Smooth muscle cell (in vitro differentiated cells): ENCODE data around the gene RPS6KA4. TPM values are rescaled to one million over a fixed set of nuclear protein-coding genes. Genes with fewer than 3 reads are reported as not detected.

Experiments
- DNase-seq: peaks from one replicate; lab custom pipeline; 2025; ENCODE audit not compliant: unreplicated experiment; lab: John Stamatoyannopoulos, UW
- H2AFZ ChIP-seq: fragments of 200-600 bp; sonication (generic); 2 replicates; pipeline ENCODE4 v1.6.0; 2016; ENCODE audit warnings: antibody characterized with exemption, low read depth, mild to moderate bottlenecking
- H3F3A ChIP-seq: fragments of 200-600 bp; sonication (generic); 2 replicates; pipeline ENCODE4 v1.6.0; 2017; ENCODE audit warnings: antibody characterized with exemption, low read depth
- H3K27ac ChIP-seq: fragments of 200-600 bp; sonication (generic); 2 replicates; pipeline ENCODE4 v1.5.1; 2016; ENCODE audit warnings: low read depth, mild to moderate bottlenecking
- H3K27me3 ChIP-seq: fragments of 200-600 bp; sonication (generic); 2 replicates; pipeline ENCODE4 v1.6.1; 2016; ENCODE audit warnings: low read depth, mild to moderate bottlenecking
- H3K36me3 ChIP-seq: fragments of 200-600 bp; sonication (generic); 2 replicates; pipeline ENCODE4 v1.5.1; 2016; ENCODE audit warnings: low read depth
- H3K4me1 ChIP-seq: fragments of 200-600 bp; sonication (generic); 2 replicates; pipeline ENCODE4 v1.5.1; 2016; ENCODE audit warnings: low read depth
- H3K4me2 ChIP-seq: fragments of 200-600 bp; sonication (generic); 2 replicates; pipeline ENCODE4 v1.6.0; 2016; ENCODE audit warnings: mild to moderate bottlenecking
- H3K4me3 ChIP-seq: fragments of 200-600 bp; sonication (generic); 2 replicates; pipeline ENCODE4 v1.5.1; 2016; ENCODE audit warnings: mild to moderate bottlenecking
- H3K79me2 ChIP-seq: fragments of 200-600 bp; sonication (generic); 2 replicates; pipeline ENCODE4 v1.6.0; 2016; ENCODE audit warnings: low read depth, mild to moderate bottlenecking
- H3K9ac ChIP-seq: fragments of 200-600 bp; sonication (generic); 2 replicates; pipeline ENCODE4 v1.6.0; 2016; ENCODE audit warnings: low read depth
- H3K9me3 ChIP-seq: fragments of 200-600 bp; sonication (generic); replicated peaks from 2 replicates; pipeline ENCODE4 v1.5.1; 2016; ENCODE audit warnings: low read depth
- H4K20me1 ChIP-seq: fragments of 200-600 bp; sonication (generic); 2 replicates; pipeline ENCODE4 v1.6.0; 2016; ENCODE audit warnings: low read depth
- CTCF ChIP-seq: fragments of 200-600 bp; sonication (generic); IDR thresholded peaks from 2 replicates; pipeline ENCODE4 v1.5.1; 2017; ENCODE audit warnings: borderline replicate concordance, mild to moderate bottlenecking, antibody characterized with exemption; ENCODE audit not compliant: insufficient read depth, poor library complexity, severe bottlenecking
- WGBS: methylation state at CpG from one replicate; pipeline ENCODE4 v1.1.7; 2016; ENCODE audit warnings: low lambda C conversion rate; 5-methylcytosine and 5-hydroxymethylcytosine counted together
- polyA plus RNA-seq: library from polyadenylated mRNA; unstranded; fragments of >200 nt; fragmentation: Nextera tagmentation; extraction: Ambion mirVana; gene quantifications from 2 replicates; pipeline ENCODE4 v1.2.1, GENCODE V29; 2016
- total RNA-seq: library from RNA; depleted of rRNA; stranded (reverse); fragments of >200 nt; gene quantifications from 2 replicates; pipeline ENCODE4 v1.2.3, GENCODE V29; 2014

The RPS6KA4 gene
- total and polyA plus RNA-seq, 2 experiments from 2014 or later, result 21.8 to 40.0 TPM

DNA sequence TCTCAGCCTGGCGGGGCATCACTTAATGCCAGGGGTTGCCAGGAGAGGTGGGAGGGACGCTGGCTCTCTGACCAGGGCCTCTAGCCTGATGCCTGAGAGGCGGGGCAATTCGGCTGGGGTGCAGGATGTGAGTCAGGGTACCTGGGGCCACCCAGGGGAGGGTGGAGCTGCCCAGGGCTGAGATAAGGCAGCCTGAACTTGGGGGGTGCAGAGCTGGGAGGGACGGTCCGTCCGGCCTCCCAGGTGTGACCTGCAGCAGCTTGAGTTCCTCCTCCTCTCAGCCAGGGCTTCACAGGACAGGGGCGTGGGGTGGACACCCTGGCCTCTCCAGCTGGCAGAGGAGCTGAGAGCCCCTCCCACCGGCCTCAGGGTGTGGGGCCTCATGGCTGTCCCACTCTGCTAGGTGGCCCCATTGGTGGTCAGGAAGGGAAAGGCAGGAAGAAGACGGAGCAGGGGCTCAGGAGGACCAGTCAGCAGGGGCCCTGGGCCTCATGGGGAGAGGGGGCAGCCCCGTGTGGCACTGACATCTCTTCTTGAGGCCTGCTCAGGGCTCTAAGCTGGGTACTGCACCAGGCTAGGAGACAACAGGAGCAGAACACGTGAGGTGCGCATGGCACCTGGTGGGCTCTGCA, 942 bp upstream of the RPS6KA4 start:
- no peak overlapping the region for H2AFZ ChIP-seq
- WGBS, result 61% methylated on average over 13 of the region's 13 CpGs
- no peaks in the 10 kb centered on the region for H3K27me3 ChIP-seq
- no peaks in the 10 kb centered on the region for H3K9me3 ChIP-seq
- peak overlapping the region; percentile 91 for H3K9ac ChIP-seq
- DNase-seq, result no peak
- peaks cover 13% of the 10 kb centered on the region for H4K20me1 ChIP-seq
- peaks cover 8% of the 10 kb centered on the region for H3F3A ChIP-seq
- H3K4me2 ChIP-seq, result peak overlapping the region; percentile 96
- H3K27ac ChIP-seq, result peak overlapping the region; percentile 93
- H3K4me3 ChIP-seq, result peak overlapping the region; percentile 82
- H3K79me2 ChIP-seq, result peaks cover 12% of the 10 kb centered on the region
- TF ChIP-seq CTCF, result no peak
- no peaks in the 10 kb centered on the region for H3K36me3 ChIP-seq
- H3K4me1 ChIP-seq, result peaks cover 22% of the 10 kb centered on the region

DNA sequence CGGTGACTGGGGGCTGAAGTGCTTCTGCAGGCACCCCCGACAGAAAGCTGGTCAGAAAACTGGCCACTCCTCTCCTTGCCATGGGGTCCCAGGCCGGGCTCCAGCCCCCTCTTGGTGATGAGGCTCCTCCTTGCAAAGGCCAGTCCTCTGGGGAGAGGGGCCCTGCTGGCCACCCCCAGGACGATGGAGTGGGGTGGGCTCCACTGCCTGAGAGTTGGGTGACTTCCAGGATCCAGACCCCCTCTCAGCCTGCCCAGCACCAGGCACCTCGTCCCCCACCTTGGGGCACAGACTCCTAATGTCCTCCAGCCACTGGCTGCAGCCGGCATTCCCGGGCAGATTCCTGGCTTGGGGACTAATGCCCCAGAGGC, 441 bp upstream of the RPS6KA4 start:
- no peak for DNase-seq
- Histone ChIP-seq H2AFZ (peak overlapping the region; percentile 84), H3K36me3 (no peaks in the 10 kb centered on the region), H3K4me1 (peaks cover 22% of the 10 kb centered on the region), H3K79me2 (peaks cover 12% of the 10 kb centered on the region), H3K4me2 (peak overlapping the region; percentile 96), H3K9ac (peak overlapping the region; percentile 91), H4K20me1 (peaks cover 13% of the 10 kb centered on the region), H3K27me3 (no peaks in the 10 kb centered on the region), H3F3A (peaks cover 8% of the 10 kb centered on the region), H3K4me3 (peak overlapping the region; percentile 82), H3K9me3 (no peaks in the 10 kb centered on the region), H3K27ac (peak overlapping the region; percentile 93)
- TF ChIP-seq CTCF, result no peak
- 31% methylated on average over 7 of the region's 7 CpGs for WGBS

DNA sequence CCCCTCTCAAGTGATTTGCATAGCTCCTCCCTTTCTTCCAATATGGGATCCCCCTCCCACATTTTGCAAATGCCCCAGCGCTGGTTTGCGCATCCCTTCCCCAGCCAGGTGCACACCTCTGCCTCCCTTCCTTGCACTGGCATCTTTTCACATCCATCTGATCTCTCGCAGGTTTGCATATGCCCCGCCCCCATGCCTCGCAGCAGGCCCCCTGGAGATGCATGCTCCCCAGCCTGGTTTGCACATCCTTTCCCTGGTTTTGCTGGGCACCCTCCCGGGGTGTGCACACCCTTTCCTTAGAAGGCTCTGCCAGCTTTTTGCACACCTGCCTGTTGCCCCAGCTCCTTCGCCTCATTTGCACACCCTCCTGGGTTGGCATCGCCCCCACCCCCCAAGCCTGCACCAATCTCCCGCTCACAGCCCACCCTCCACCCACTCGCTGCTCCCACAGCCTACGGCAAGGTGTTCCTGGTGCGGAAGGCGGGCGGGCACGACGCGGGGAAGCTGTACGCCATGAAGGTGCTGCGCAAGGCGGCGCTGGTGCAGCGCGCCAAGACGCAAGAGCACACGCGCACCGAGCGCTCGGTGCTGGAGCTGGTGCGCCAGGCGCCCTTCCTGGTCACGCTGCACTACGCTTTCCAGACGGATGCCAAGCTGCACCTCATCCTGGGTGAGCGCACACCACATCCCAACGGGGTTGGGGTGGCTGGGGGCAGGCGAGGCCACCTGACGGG, 917 bp downstream of the RPS6KA4 start:
- Histone ChIP-seq H3K27ac (no peak overlapping the region), H3F3A (peaks cover 8% of the 10 kb centered on the region), H3K79me2 (peaks cover 12% of the 10 kb centered on the region), H3K27me3 (no peaks in the 10 kb centered on the region), H3K4me2 (peak overlapping the region; percentile 96), H3K9me3 (no peaks in the 10 kb centered on the region), H3K4me3 (peak overlapping the region; percentile 82), H4K20me1 (peaks cover 13% of the 10 kb centered on the region), H3K9ac (peak overlapping the region; percentile 91), H3K4me1 (peaks cover 22% of the 10 kb centered on the region), H3K36me3 (no peaks in the 10 kb centered on the region), H2AFZ (no peak overlapping the region)
- WGBS, result 86% methylated on average over 35 of the region's 38 CpGs
- TF ChIP-seq CTCF, result no peak
- DNase-seq, result no peak
